Upper lobe of right lung (tissue), 1 donor: Measurements from ENCODE around the gene NGEF. TPM values are rescaled to one million over a fixed set of nuclear protein-coding genes. Genes with fewer than 3 reads are reported as not detected.
A peak's percentile ranks its signal among the peaks of the same experiment; 100 is the strongest.

Experiments used
- ATAC-seq: fragments of 200-7000 bp; cut with Tn5 transposase; one replicate; pipeline ENCODE4 v1.9.1; 2020; ENCODE audit warnings: mild to moderate bottlenecking, moderate library complexity
- DNase-seq: peaks from one replicate; pipeline ENCODE4 v3.0.0-alpha.2; 2020
- H3K27ac ChIP-seq: fragments of 200-600 bp; one replicate; pipeline ENCODE4 v1.8.0; 2022
- H3K27me3 ChIP-seq: fragments of 200-600 bp; one replicate; pipeline ENCODE4 v1.8.0; 2022; ENCODE audit warnings: mild to moderate bottlenecking
- H3K36me3 ChIP-seq: fragments of 200-600 bp; one replicate; pipeline ENCODE4 v1.8.0; 2022
- H3K4me1 ChIP-seq: fragments of 200-600 bp; one replicate; pipeline ENCODE4 v1.8.0; 2022
- H3K4me3 ChIP-seq: fragments of 200-600 bp; one replicate; pipeline ENCODE4 v1.8.0; 2022; ENCODE audit warnings: mild to moderate bottlenecking
- H3K9me3 ChIP-seq: fragments of 200-600 bp; one replicate; pipeline ENCODE4 v1.8.0; 2022
- intact Hi-C: fragments of 100-400 bp; cut with DNase I; formaldehyde crosslinking; loops from one replicate; pipeline ENCODE4 v1.11.0; 2022
- total RNA-seq: library from RNA; stranded (reverse); fragmentation: NEBNext Ultra II Directional; extraction: Animal tissue kit (Norgen Biotek cat#: 25700); gene quantifications from one replicate; pipeline ENCODE4 v1.2.1, GENCODE V29; 2021
- TF ChIP-seq, protein P1 (sequence below): fragments of 200-600 bp; IDR thresholded peaks from one replicate; pipeline ENCODE4 v1.8.0; 2022; ENCODE audit warnings: antibody characterized with exemption
- donor health status: DM: no; HTN: yes; CAD: no; lungs with severe emphysema.

Gene NGEF
- total RNA-seq, 1 donor from 2014 or later = not detected

DNA sequence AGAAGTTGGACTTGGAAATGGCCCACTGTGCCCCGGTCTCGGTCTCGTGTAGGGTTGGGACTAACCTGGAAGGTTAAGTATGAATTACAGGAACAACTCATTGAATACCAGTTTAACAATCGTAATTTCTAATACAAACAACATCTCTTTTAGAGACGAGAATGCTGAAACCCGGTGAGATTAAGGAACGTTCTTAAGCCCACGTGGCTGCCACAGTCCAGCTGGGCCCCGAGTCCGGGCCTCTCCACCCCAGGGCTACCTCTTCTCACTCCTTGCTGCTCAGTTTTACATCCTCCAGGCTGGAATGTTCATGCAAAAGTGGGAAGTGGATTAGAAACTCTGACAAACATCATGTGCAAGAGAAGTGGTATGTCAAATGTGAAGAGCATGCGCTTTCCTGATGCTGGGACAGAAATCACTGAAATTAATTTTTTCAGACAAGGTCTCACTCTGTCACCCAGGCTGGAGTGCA, 29.4 kb downstream of the NGEF start:
- Histone ChIP-seq H3K9me3 (no peaks in the 10 kb centered on the region), H3K4me1 (no peaks in the 10 kb centered on the region), H3K27me3 (peaks cover 19% of the 10 kb centered on the region), H3K4me3 (no peak overlapping the region), H3K27ac (no peak overlapping the region), H3K36me3 (no peaks in the 10 kb centered on the region)
- ATAC-seq = no peak
- DNase-seq = no peak
- TF ChIP-seq, protein P1, sequence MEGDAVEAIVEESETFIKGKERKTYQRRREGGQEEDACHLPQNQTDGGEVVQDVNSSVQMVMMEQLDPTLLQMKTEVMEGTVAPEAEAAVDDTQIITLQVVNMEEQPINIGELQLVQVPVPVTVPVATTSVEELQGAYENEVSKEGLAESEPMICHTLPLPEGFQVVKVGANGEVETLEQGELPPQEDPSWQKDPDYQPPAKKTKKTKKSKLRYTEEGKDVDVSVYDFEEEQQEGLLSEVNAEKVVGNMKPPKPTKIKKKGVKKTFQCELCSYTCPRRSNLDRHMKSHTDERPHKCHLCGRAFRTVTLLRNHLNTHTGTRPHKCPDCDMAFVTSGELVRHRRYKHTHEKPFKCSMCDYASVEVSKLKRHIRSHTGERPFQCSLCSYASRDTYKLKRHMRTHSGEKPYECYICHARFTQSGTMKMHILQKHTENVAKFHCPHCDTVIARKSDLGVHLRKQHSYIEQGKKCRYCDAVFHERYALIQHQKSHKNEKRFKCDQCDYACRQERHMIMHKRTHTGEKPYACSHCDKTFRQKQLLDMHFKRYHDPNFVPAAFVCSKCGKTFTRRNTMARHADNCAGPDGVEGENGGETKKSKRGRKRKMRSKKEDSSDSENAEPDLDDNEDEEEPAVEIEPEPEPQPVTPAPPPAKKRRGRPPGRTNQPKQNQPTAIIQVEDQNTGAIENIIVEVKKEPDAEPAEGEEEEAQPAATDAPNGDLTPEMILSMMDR = no peak
- intact Hi-C loops = no loop called here

DNA sequence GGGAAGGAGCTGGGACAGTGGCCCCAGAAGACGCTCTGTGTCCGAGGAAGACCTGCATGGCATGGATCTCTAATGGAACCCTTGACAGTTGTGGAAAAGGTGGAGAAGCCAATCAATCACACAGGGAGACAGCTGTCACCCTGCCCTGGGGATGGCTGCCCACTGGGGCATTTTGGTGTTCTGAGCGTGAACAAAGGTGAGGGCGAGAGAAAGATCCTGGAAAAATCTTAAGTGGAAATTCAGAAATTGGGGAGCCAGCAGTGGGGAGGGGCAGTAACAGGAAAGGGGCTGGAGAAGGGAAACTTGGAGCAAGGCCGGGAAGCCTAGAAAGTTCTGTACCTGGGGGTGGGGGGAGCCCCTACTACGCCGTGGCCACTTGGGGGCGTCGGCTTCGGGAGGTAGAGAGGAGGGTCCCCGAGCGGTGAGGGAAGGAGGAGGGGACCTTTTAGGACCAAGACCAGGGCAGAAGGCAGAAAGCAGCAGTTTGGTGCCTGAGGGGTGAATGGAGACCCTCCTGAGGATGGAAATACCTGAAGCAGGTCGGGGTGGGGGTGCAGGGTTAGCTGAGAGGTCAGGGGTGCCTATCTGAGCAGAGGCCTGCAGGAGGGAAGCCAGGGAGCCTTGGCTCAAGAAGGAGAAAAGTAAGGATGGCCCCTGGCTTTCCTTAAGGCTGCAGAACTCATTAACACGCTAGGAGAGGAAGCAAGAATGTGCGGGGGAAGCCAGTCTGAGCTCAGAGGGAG, 30.0 kb downstream of the NGEF start:
- H3K27ac ChIP-seq = no peak overlapping the region
- no peaks in the 10 kb centered on the region for H3K9me3 ChIP-seq
- H3K36me3 ChIP-seq = no peaks in the 10 kb centered on the region
- intact Hi-C loops = no loop called here
- ATAC-seq = no peak
- H3K4me3 ChIP-seq = no peak overlapping the region
- no peak for DNase-seq
- TF ChIP-seq, protein P1 = no peak
- H3K27me3 ChIP-seq = peaks cover 19% of the 10 kb centered on the region
- no peaks in the 10 kb centered on the region for H3K4me1 ChIP-seq

DNA sequence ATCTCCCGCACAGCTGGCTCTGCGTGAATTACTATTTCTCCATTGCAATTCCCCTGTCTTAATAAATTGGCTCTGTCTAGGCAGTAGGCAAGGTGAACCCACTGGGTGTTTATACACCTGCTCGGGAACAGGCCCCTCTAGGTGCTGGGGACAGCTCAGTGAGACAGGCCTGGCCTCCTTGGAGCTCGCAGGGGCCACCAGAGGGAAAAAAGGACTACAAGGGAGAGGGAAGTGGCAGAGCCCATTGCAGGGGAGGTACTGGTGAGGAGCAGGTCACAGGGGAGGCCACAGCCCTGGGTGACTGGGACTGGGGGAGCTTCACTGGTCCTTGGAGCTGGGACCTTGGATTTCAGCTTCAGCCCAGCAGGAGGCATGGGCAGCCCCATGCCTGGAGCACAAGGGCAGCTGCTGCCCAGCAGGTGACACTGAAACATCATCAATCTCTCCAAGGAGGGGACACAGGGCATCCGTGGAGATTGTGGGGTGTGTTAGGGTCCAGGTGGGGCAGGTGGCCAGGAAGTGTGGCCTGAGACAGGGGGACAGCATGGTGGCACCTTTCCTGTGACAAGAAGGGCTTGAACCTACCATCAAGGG, 31.2 kb downstream of the NGEF start:
- intact Hi-C loops = no loop called here
- DNase-seq = peak; percentile 44

DNA sequence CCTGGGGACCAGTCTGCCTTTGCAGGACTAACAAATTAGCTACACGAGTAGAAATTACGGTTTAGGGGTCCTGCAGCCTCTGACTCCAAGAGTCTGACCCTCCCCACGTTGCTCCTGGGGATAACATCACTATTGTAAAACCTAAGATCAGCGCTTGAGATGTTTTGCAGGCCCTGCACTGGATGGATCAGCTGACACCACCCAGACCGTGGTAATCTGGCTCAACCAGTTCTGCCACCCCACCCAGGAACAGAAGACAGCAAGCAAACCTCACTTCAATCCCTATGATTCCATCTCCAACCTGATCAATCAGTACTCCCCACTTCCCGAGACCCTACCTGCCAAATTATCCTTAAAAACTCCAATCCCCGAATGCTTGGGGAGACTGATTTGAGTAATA, 31.7 kb downstream of the NGEF start:
- Histone ChIP-seq H3K27me3 (peaks cover 19% of the 10 kb centered on the region), H3K27ac (no peak overlapping the region), H3K4me3 (no peak overlapping the region), H3K9me3 (no peaks in the 10 kb centered on the region), H3K36me3 (no peaks in the 10 kb centered on the region), H3K4me1 (no peaks in the 10 kb centered on the region)
- intact Hi-C loops = no loop called here
- DNase-seq (no peak), ATAC-seq (no peak)
- TF ChIP-seq, protein P1 = no peak

More for the DNA sequence above, 31.2 kb downstream of the NGEF start:
- TF ChIP-seq, protein P1 = no peak
- Histone ChIP-seq H3K4me3 (no peak overlapping the region), H3K27ac (no peak overlapping the region), H3K27me3 (peaks cover 19% of the 10 kb centered on the region), H3K9me3 (no peaks in the 10 kb centered on the region), H3K4me1 (no peaks in the 10 kb centered on the region), H3K36me3 (no peaks in the 10 kb centered on the region)
- no peak for ATAC-seq

DNA sequence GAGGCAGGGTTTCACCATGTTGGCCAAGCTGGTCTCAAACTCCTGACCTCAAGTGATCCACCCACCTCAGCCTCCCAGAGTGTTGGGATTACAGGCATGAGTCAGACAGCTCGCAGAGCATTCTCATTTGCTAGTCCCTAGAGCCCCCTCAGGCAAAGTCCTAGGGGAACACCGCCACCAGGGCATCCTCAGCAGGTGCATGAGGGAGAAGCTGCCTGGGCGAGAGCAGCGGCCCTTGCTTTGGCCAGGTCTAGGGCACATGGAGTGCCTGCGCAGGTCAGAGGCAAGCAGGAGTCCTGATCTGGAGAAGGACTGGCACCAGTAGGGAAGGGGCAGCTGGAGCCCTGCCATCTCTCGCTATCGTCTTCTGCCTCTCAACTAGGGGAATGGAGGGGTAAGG, 32.4 kb downstream of the NGEF start:
- H3K27ac ChIP-seq = no peak overlapping the region
- no peaks in the 10 kb centered on the region for H3K36me3 ChIP-seq
- DNase-seq = no peak

More for the DNA sequence above, 32.4 kb downstream of the NGEF start:
- Histone ChIP-seq H3K4me3 (no peak overlapping the region), H3K4me1 (no peaks in the 10 kb centered on the region), H3K27me3 (peaks cover 15% of the 10 kb centered on the region), H3K9me3 (no peaks in the 10 kb centered on the region)
- TF ChIP-seq, protein P1 = no peak
- intact Hi-C loops = no loop called here
- no peak for ATAC-seq
